Measurements from ENCODE around the gene LSM10. TPM values are rescaled to one million over a fixed set of nuclear protein-coding genes. Genes with fewer than 3 reads are reported as not detected.

LSM10 gene
- total and polyA plus RNA-seq, 2 donors (not counting 3 experiments of a cell fraction or from before 2014, with no cell fraction given): 38.2 to 76.9 TPM

- Histone ChIP-seq H3K9me3 (replicated peaks; ENCODE audit: control insufficient read depth, insufficient read depth, low read length) (no peaks in the 10 kb centered on the region), H4K20me1 (replicated peaks; ENCODE audit: control insufficient read depth, extremely low read depth, insufficient read depth, low read length) (no peaks in the 10 kb centered on the region), H2AFZ (ENCODE audit: low read depth, low read length) (no peak overlapping the region), H3K27ac (ENCODE audit: insufficient read depth, low read depth, low read length) (no peak overlapping the region), H3K79me2 (ENCODE audit: control insufficient read depth, insufficient read depth, low read length) (no peaks in the 10 kb centered on the region), H3K27me3 (ENCODE audit: control insufficient read depth in 2 of 2, insufficient read depth in 2 of 2, low read length in 2 of 2) (no peaks in the 10 kb centered on the region), H3K4me1 (ENCODE audit: control insufficient read depth, extremely low read depth, insufficient read depth, low read length) (peaks cover 6% of the 10 kb centered on the region), H3K36me3 (ENCODE audit: control insufficient read depth in 2 of 2, extremely low read depth in 1 of 2, insufficient read depth in 2 of 2, low read length in 2 of 2) (no peaks in the 10 kb centered on the region), H3K4me3 (replicated peaks in 1 of 3; ENCODE audit: insufficient read depth in 1 of 3, low read depth in 1 of 3, low read length in 3 of 3) (no peak overlapping the region), H3K9me1 (replicated peaks; ENCODE audit: control insufficient read depth, extremely low read depth, insufficient read depth, low read length) (no peaks in the 10 kb centered on the region), H3K9ac (replicated peaks; ENCODE audit: extremely low read depth, insufficient read depth, low read length) (no peak overlapping the region), H3K4me2 (ENCODE audit: insufficient read depth, low read length) (no peak overlapping the region)
- TF ChIP-seq GATA2 (IDR thresholded peaks at IDR 0.05; ENCODE audit: insufficient read depth, insufficient read length, low read depth, low read length): no peak
- TF ChIP-seq POLR2AphosphoS5 (IDR thresholded peaks at IDR 0.05; ENCODE audit: insufficient read depth, low read depth, low read length): no peak
- TF ChIP-seq MAX (IDR thresholded peaks at IDR 0.05; ENCODE audit: insufficient read depth, insufficient read length): no peak
- no peak for TF ChIP-seq MYC (IDR thresholded peaks at IDR 0.05; ENCODE audit: low read depth, low read length)
- no peak for TF ChIP-seq JUN (IDR thresholded peaks at IDR 0.05; ENCODE audit: borderline replicate concordance, insufficient read depth, insufficient read length, low read depth)
- no peak for TF ChIP-seq POLR2A (IDR thresholded peaks at IDR 0.05; ENCODE audit: low read depth, low read length)
- no peak for TF ChIP-seq CTCF (IDR thresholded peaks at IDR 0.05; ENCODE audit: extremely low read depth in 1 of 2, insufficient read depth in 1 of 2, low read depth in 1 of 2, low read length in 2 of 2)
- TF ChIP-seq EZH2 (IDR thresholded peaks at IDR 0.05; ENCODE audit: borderline replicate concordance, low read depth, low read length, severe bottlenecking): no peak
- TF ChIP-seq FOS (IDR thresholded peaks at IDR 0.05; ENCODE audit: borderline replicate concordance, insufficient read depth, low read length): no peak
- ChIA-PET POLR2A (no interaction called here), CTCF (interaction anchor here (1.3 kb wide), 1 partner anchor 8 kb away, joined by 5 read pairs; no protein-coding TSS in a partner anchor)
- FAIRE-seq: no peak
- dilution Hi-C loops (cut with MboI; ENCODE audit: extremely low pct_ligation_motif_present, low sequenced_read_pairs): no loop called here
- BruUV-seq (replicated peaks): no TSS peak
- peak; percentile 68 for DNase-seq (ENCODE audit: low read depth, low spot score)
- intact Hi-C loops (cut with micrococcal nuclease): no loop called here
Measured at GRCh38 chr1:36432616-36433015, 34.9 kb upstream of the LSM10 start.

Measured in endothelial cell of umbilical vein (primary cell).